OCI-LY1 (cell line): ENCODE measurements around the gene CALHM1.
A peak's percentile ranks its signal among the peaks of the same experiment; 100 is the strongest.

ENCODE experiments used
- H2AFZ ChIP-seq: fragments of 200-600 bp; sonication (generic), shearing (Covaris generic); 2 replicates; pipeline ENCODE4 v1.6.0; 2014; ENCODE audit warnings: antibody characterized with exemption, mild to moderate bottlenecking, low read length
- H3F3A ChIP-seq: fragments of 200-600 bp; sonication (generic), shearing (Covaris generic); 2 replicates; pipeline ENCODE4 v1.6.0; 2014; ENCODE audit warnings: mild to moderate bottlenecking, antibody characterized with exemption, low read length, moderate library complexity; ENCODE audit not compliant: insufficient read depth
- H3K27ac ChIP-seq: fragments of 200-600 bp; sonication (generic); 2 replicates; pipeline ENCODE4 v1.5.1; 2014; ENCODE audit warnings: low read length, mixed run types, mild to moderate bottlenecking, low read depth; ENCODE audit not compliant: poor library complexity, severe bottlenecking
- H3K27me3 ChIP-seq: fragments of 200-600 bp; sonication (generic); 2 replicates; pipeline ENCODE4 v1.6.0; 2014; ENCODE audit warnings: antibody characterized with exemption, mild to moderate bottlenecking, low read length, moderate library complexity; ENCODE audit not compliant: insufficient read depth
- H3K36me3 ChIP-seq: fragments of 200-600 bp; sonication (generic); 2 replicates; pipeline ENCODE4 v1.6.1; 2014; ENCODE audit warnings: mild to moderate bottlenecking, antibody characterized with exemption, low read length, moderate library complexity, mixed read lengths; ENCODE audit not compliant: insufficient read depth
- H3K4me1 ChIP-seq: fragments of 200-600 bp; sonication (generic); 2 replicates; pipeline ENCODE4 v1.5.1; 2014; ENCODE audit warnings: mild to moderate bottlenecking, low read length, moderate library complexity; ENCODE audit not compliant: insufficient read depth, severe bottlenecking
- H3K4me2 ChIP-seq: fragments of 200-600 bp; sonication (generic), shearing (Covaris generic); 2 replicates; pipeline ENCODE4 v1.6.1; 2014; ENCODE audit warnings: low read length
- H3K4me3 ChIP-seq: fragments of 200-600 bp; sonication (generic); 2 replicates; pipeline ENCODE4 v1.5.1; 2014; ENCODE audit warnings: low read length, low read depth, mild to moderate bottlenecking, mixed read lengths; ENCODE audit not compliant: poor library complexity, severe bottlenecking
- H3K79me2 ChIP-seq: fragments of 200-600 bp; shearing (Covaris generic); 2 replicates; pipeline ENCODE4 v1.6.1; 2016; ENCODE audit warnings: mixed run types, low read length, mixed read lengths; ENCODE audit not compliant: insufficient read depth
- H3K9ac ChIP-seq: fragments of 200-600 bp; sonication (generic), shearing (Covaris generic); 2 replicates; pipeline ENCODE4 v1.6.1; 2014; ENCODE audit warnings: mild to moderate bottlenecking, low read length, mixed read lengths
- H3K9me2 ChIP-seq: fragments of 200-600 bp; sonication (generic), shearing (Covaris generic); 2 replicates; pipeline ENCODE4 v1.6.1; 2014; ENCODE audit warnings: low read depth, mild to moderate bottlenecking, low read length, mixed read lengths
- H3K9me3 ChIP-seq: fragments of 200-600 bp; shearing (Covaris generic); 2 replicates; pipeline ENCODE4 v1.6.1; 2014; ENCODE audit warnings: low read length, mixed read lengths
- H4K20me1 ChIP-seq: fragments of 200-600 bp; sonication (generic), shearing (Covaris generic); 2 replicates; pipeline ENCODE4 v1.6.0; 2016; ENCODE audit warnings: mild to moderate bottlenecking, low read length; ENCODE audit not compliant: insufficient read depth
- CTCF ChIP-seq: fragments of 200-600 bp; sonication (generic), shearing (Covaris generic); IDR thresholded peaks from 2 replicates; pipeline ENCODE4 v1.5.1; 2017; ENCODE audit warnings: mild to moderate bottlenecking, antibody characterized with exemption, low read length, moderate library complexity, mixed read lengths
- EZH2 ChIP-seq: fragments of 200-600 bp; sonication (generic), shearing (Covaris generic); IDR thresholded peaks from 2 replicates; pipeline ENCODE4 v1.8.0; 2017; ENCODE audit warnings: borderline replicate concordance, mixed run types, mild to moderate bottlenecking, antibody characterized with exemption, low read length, moderate library complexity, mixed read lengths

Gene CALHM1

GRCh38 chr10:103452506-103453230 lies 6.0 kb downstream of the CALHM1 start:
- Histone ChIP-seq H3K27ac (no peak overlapping the region), H2AFZ (no peak overlapping the region), H3K4me2 (peak overlapping the region; percentile 61)

GRCh38 chr10:103451831-103452505 lies 6.7 kb downstream of the CALHM1 start, which contains the start of gene CALHM2:
TSS of gene CALHM2 (minus strand) at chr10:103452370. CDS start at chr10:103449941, 2,429 bp downstream.
- Histone ChIP-seq H3K9ac (peak within 1 kb of the TSS; percentile 37; the same call in 1 of the 2 replicates), H3K36me3 (peaks cover 22% of the 10 kb centered on the region), H4K20me1 (no peaks in the 10 kb centered on the region), H3K9me3 (no peaks in the 10 kb centered on the region), H3K27me3 (no peaks in the 10 kb centered on the region), H2AFZ (no peak within 1 kb of the TSS), H3F3A (no peaks in the 10 kb centered on the region; the same call in 1 of the 2 replicates), H3K4me2 (peak within 1 kb of the TSS; percentile 61), H3K79me2 (no peaks in the 10 kb centered on the region), H3K27ac (no peak within 1 kb of the TSS), H3K4me3 (peak within 1 kb of the TSS; percentile 49), H3K9me2 (no peaks in the 10 kb centered on the region), H3K4me1 (peaks cover 11% of the 10 kb centered on the region)
- TF ChIP-seq CTCF (no peak), EZH2 (no peak)

More at GRCh38 chr10:103452506-103453230, 6.0 kb downstream of the CALHM1 start:
- no peaks in the 10 kb centered on the region for H3K9me3 ChIP-seq
- H3K27me3 ChIP-seq = no peaks in the 10 kb centered on the region
- peak overlapping the region; percentile 36; the same call in 1 of the 2 replicates for H3K9ac ChIP-seq
- H4K20me1 ChIP-seq = no peaks in the 10 kb centered on the region
- no peaks in the 10 kb centered on the region; the same call in 1 of the 2 replicates for H3F3A ChIP-seq
- no peaks in the 10 kb centered on the region for H3K9me2 ChIP-seq
- H3K4me3 ChIP-seq = peak overlapping the region; percentile 49
- peaks cover 11% of the 10 kb centered on the region for H3K4me1 ChIP-seq
- TF ChIP-seq CTCF (no peak), EZH2 (no peak)
- H3K79me2 ChIP-seq = no peaks in the 10 kb centered on the region
- peaks cover 15% of the 10 kb centered on the region for H3K36me3 ChIP-seq

GRCh38 chr10:103451091-103451813 lies 7.4 kb downstream of the CALHM1 start:
- H3K79me2 ChIP-seq = no peaks in the 10 kb centered on the region
- H3K4me2 ChIP-seq = peak overlapping the region; percentile 61; the same call in 1 of the 2 replicates
- H3F3A ChIP-seq = no peaks in the 10 kb centered on the region; the same call in 1 of the 2 replicates
- no peaks in the 10 kb centered on the region for H3K9me2 ChIP-seq
- peak overlapping the region; percentile 49 for H3K4me3 ChIP-seq
- H3K9me3 ChIP-seq = no peaks in the 10 kb centered on the region
- no peak overlapping the region for H3K27ac ChIP-seq
- H2AFZ ChIP-seq = no peak overlapping the region
- no peaks in the 10 kb centered on the region for H4K20me1 ChIP-seq
- H3K9ac ChIP-seq = no peak overlapping the region; the same call in 1 of the 2 replicates
- TF ChIP-seq CTCF (no peak), EZH2 (no peak)
- peaks cover 27% of the 10 kb centered on the region for H3K36me3 ChIP-seq
- no peaks in the 10 kb centered on the region for H3K27me3 ChIP-seq
- peaks cover 11% of the 10 kb centered on the region for H3K4me1 ChIP-seq
